Trophoblast cell (in vitro differentiated cells and primary cell): ENCODE measurements around the gene KDM4C.

Experiments used
- DNase-seq, 2 donors: peaks; one replicate each; pipeline ENCODE4 v3.0.0-alpha.2; 2016
- H2AFZ ChIP-seq: 2 replicates; pipeline ENCODE4 v1.6.1; 2013; ENCODE audit warnings: low read length, moderate library complexity, mild to moderate bottlenecking; ENCODE audit not compliant: insufficient read depth, poor library complexity
- H2AK5ac ChIP-seq: 2 replicates; pipeline ENCODE4 v1.6.1; 2013; ENCODE audit warnings: mild to moderate bottlenecking, low read length
- H2BK120ac ChIP-seq: 2 replicates; pipeline ENCODE4 v1.6.1; 2013; ENCODE audit warnings: low read length, mild to moderate bottlenecking, moderate library complexity; ENCODE audit not compliant: insufficient read depth, poor library complexity
- H2BK12ac ChIP-seq: 2 replicates; pipeline ENCODE4 v1.6.1; 2013; ENCODE audit warnings: mild to moderate bottlenecking, low read length, moderate library complexity
- H2BK5ac ChIP-seq: 2 replicates; pipeline ENCODE4 v1.6.1; 2013; ENCODE audit warnings: low read length, low read depth, moderate library complexity, mild to moderate bottlenecking; ENCODE audit not compliant: poor library complexity
- H3K14ac ChIP-seq: 2 replicates; pipeline ENCODE4 v1.6.1; 2013; ENCODE audit warnings: mild to moderate bottlenecking, low read length
- H3K18ac ChIP-seq: 2 replicates; pipeline ENCODE4 v1.6.1; 2013; ENCODE audit warnings: mild to moderate bottlenecking, low read length
- H3K23ac ChIP-seq: 2 replicates; pipeline ENCODE4 v1.6.1; 2013; ENCODE audit warnings: low read length
- H3K27ac ChIP-seq: 2 replicates; pipeline ENCODE4 v1.5.1; 2013; ENCODE audit warnings: low read depth, mild to moderate bottlenecking, inconsistent platforms, low read length, moderate library complexity
- H3K27me3 ChIP-seq: 2 replicates; pipeline ENCODE4 v1.6.1; 2013; ENCODE audit warnings: inconsistent platforms, mild to moderate bottlenecking, low read length, moderate library complexity; ENCODE audit not compliant: insufficient read depth
- H3K36me3 ChIP-seq, 2 experiments: 1 replicate in 1 of 2; 2 replicates in 1 of 2; pipeline ENCODE4 v1.6.1; 2013; ENCODE audit warnings: low read length in 2 of 2, mild to moderate bottlenecking in 2 of 2, moderate library complexity in 1 of 2; ENCODE audit not compliant: insufficient read depth in 2 of 2, control insufficient read depth in 1 of 2
- H3K4ac ChIP-seq: 2 replicates; pipeline ENCODE4 v1.6.1; 2013; ENCODE audit warnings: low read depth, mild to moderate bottlenecking, low read length, moderate library complexity
- H3K4me1 ChIP-seq, 2 experiments: 1 replicate in 1 of 2; 2 replicates in 1 of 2; pipeline ENCODE4 v1.6.1; 2013; ENCODE audit warnings: low read length in 2 of 2, mild to moderate bottlenecking in 2 of 2, moderate library complexity in 1 of 2; ENCODE audit not compliant: insufficient read depth in 2 of 2, control insufficient read depth in 1 of 2
- H3K4me2 ChIP-seq: 2 replicates; pipeline ENCODE4 v1.6.1; 2013; ENCODE audit warnings: inconsistent platforms, mild to moderate bottlenecking, low read length, moderate library complexity
- H3K4me3 ChIP-seq: 2 replicates; pipeline ENCODE4 v1.5.1; 2013; ENCODE audit warnings: mild to moderate bottlenecking, low read depth, low read length, inconsistent platforms
- H3K79me1 ChIP-seq: one replicate; pipeline ENCODE4 v1.6.1; 2013; ENCODE audit warnings: low read length
- H3K79me2 ChIP-seq: 2 replicates; pipeline ENCODE4 v1.6.1; 2013; ENCODE audit warnings: low read length, mild to moderate bottlenecking; ENCODE audit not compliant: control insufficient read depth, insufficient read depth, poor library complexity
- H3K9ac ChIP-seq: 2 replicates; pipeline ENCODE4 v1.6.1; 2013; ENCODE audit warnings: mild to moderate bottlenecking, low read length
- H3K9me3 ChIP-seq: 2 replicates; pipeline ENCODE4 v1.6.1; 2013; ENCODE audit warnings: low read depth, mild to moderate bottlenecking, control low read depth, inconsistent platforms, low read length; ENCODE audit not compliant: insufficient read depth
- H4K12ac ChIP-seq: 2 replicates; pipeline ENCODE4 v1.6.1; 2013; ENCODE audit warnings: low read depth, mild to moderate bottlenecking, low read length, moderate library complexity
- H4K8ac ChIP-seq: 2 replicates; pipeline ENCODE4 v1.6.1; 2013; ENCODE audit warnings: low read depth, mild to moderate bottlenecking, low read length, moderate library complexity
- H4K91ac ChIP-seq: one replicate; pipeline ENCODE4 v1.6.1; 2013; ENCODE audit warnings: low read depth, mild to moderate bottlenecking, low read length, moderate library complexity
- WGBS: extraction: QIAGEN DNeasy Blood & Tissue Kit; methylation state at CpG from one replicate; pipeline ENCODE4 v1.1.7; 2013; ENCODE audit warnings: missing lambda C conversion rate; ENCODE audit not compliant: insufficient read length, insufficient coverage; ENCODE audit errors: extremely low coverage; 5-methylcytosine and 5-hydroxymethylcytosine counted together

Gene KDM4C

GRCh38 chr9:6763244-6763643 is 5.5 kb downstream of the KDM4C start:
- Histone ChIP-seq H2AFZ (no peak overlapping the region), H2AK5ac (no peak overlapping the region), H3K9ac (no peak overlapping the region), H3K18ac (no peak overlapping the region), H3K4me1 (no peaks in the 10 kb centered on the region), H4K91ac (no peak overlapping the region), H3K23ac (no peak overlapping the region), H3K14ac (no peak overlapping the region), H3K79me1 (peaks cover 1% of the 10 kb centered on the region), H3K4me3 (no peak overlapping the region), H2BK120ac (no peak overlapping the region), H3K4ac (no peak overlapping the region), H3K9me3 (no peaks in the 10 kb centered on the region), H4K12ac (no peak overlapping the region), H2BK12ac (peak overlapping the region; percentile 58), H3K27me3 (no peaks in the 10 kb centered on the region), H2BK5ac (no peak overlapping the region), H3K36me3 (no peaks in the 10 kb centered on the region), H3K79me2 (peaks cover 3% of the 10 kb centered on the region), H3K27ac (no peak overlapping the region), H3K4me2 (no peak overlapping the region), H4K8ac (no peak overlapping the region)
- DNase-seq: no peak

DNA sequence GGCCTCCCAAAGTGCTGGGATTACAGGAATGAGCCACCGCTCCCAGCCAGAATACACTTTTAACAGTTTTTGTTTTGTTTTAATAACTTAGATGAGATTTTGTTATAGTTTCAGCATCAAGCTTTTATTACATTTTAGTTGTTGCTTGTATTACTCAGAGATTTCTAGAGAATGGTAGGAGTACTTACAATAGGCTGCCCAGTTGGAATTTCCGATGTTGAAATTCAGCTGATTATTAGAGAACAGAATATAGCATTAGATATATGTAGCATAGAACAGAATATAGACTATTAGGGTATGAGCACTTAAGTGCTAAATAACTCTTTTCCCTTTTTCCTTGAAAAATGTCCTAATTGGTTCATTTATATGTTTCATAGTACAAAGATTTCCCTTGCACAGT is 6.2 kb downstream of the KDM4C start:
- H2AK5ac ChIP-seq: no peak overlapping the region
- no peak overlapping the region for H3K4ac ChIP-seq
- no peak overlapping the region for H3K4me2 ChIP-seq
- H3K36me3 ChIP-seq: no peaks in the 10 kb centered on the region
- no peaks in the 10 kb centered on the region for H3K9me3 ChIP-seq
- H3K27me3 ChIP-seq: no peaks in the 10 kb centered on the region
- H3K27ac ChIP-seq: no peak overlapping the region
- no peaks in the 10 kb centered on the region for H3K4me1 ChIP-seq
- no peak overlapping the region for H2BK5ac ChIP-seq
- no peaks in the 10 kb centered on the region for H3K79me1 ChIP-seq
- no peak overlapping the region for H4K91ac ChIP-seq
- no peak overlapping the region for H2AFZ ChIP-seq
- H3K14ac ChIP-seq: no peak overlapping the region
- no peak overlapping the region for H3K4me3 ChIP-seq
- no peak overlapping the region for H3K23ac ChIP-seq
- H4K12ac ChIP-seq: no peak overlapping the region
- no peak overlapping the region for H3K18ac ChIP-seq
- H4K8ac ChIP-seq: no peak overlapping the region
- no peak for DNase-seq
- no peak overlapping the region for H2BK12ac ChIP-seq
- H2BK120ac ChIP-seq: no peak overlapping the region
- H3K9ac ChIP-seq: no peak overlapping the region
- no CpG with 5 or more reads among the region's 2 CpGs for WGBS
- no peaks in the 10 kb centered on the region for H3K79me2 ChIP-seq

DNA sequence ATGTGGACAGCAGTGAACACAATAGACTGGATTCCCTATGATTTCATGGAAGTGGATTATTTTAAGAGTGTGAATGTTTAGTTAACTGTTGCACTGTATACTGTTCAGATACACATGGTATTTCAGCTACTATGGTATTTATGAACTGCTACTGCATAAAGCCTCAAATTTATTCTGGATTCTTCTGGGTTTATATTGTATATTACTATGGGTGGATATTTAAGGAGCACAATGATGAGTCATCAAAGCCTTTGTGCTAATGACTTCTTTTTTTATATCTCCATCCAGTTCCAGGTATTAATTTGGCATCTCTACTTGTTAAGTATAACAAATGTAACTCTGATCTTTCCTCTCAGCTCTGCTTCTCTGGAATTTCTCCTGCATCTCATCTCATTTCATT is 6.8 kb downstream of the KDM4C start:
- H3K14ac ChIP-seq: no peak overlapping the region
- no peak overlapping the region for H4K8ac ChIP-seq
- no peak overlapping the region for H2BK120ac ChIP-seq
- H3K79me1 ChIP-seq: no peaks in the 10 kb centered on the region
- no peak overlapping the region for H2AFZ ChIP-seq
- H2BK12ac ChIP-seq: no peak overlapping the region
- no peak overlapping the region for H3K4me3 ChIP-seq
- no peaks in the 10 kb centered on the region for H3K9me3 ChIP-seq
- no peak overlapping the region for H2AK5ac ChIP-seq
- no peak overlapping the region for H4K91ac ChIP-seq
- no peak overlapping the region for H2BK5ac ChIP-seq
- H3K18ac ChIP-seq: no peak overlapping the region
- H3K79me2 ChIP-seq: no peaks in the 10 kb centered on the region
- no peak overlapping the region for H3K23ac ChIP-seq
- DNase-seq: no peak
- H3K4me2 ChIP-seq: no peak overlapping the region
- no peak overlapping the region for H3K4ac ChIP-seq
- H3K27me3 ChIP-seq: no peaks in the 10 kb centered on the region
- H3K27ac ChIP-seq: no peak overlapping the region
- no peaks in the 10 kb centered on the region for H3K36me3 ChIP-seq
- no peak overlapping the region for H3K9ac ChIP-seq
- H4K12ac ChIP-seq: no peak overlapping the region
- no peaks in the 10 kb centered on the region for H3K4me1 ChIP-seq

GRCh38 chr9:6764950-6765349 is 7.2 kb downstream of the KDM4C start:
- no CpG with 5 or more reads among the region's 1 CpG for WGBS
- H3K27ac ChIP-seq: no peak overlapping the region

GRCh38 chr9:6765396-6765795 is 7.6 kb downstream of the KDM4C start:
- Histone ChIP-seq H3K79me2 (no peaks in the 10 kb centered on the region), H3K18ac (no peak overlapping the region), H3K4me3 (no peak overlapping the region), H2AFZ (no peak overlapping the region), H3K23ac (no peak overlapping the region), H4K91ac (no peak overlapping the region), H2AK5ac (no peak overlapping the region), H3K27ac (no peak overlapping the region), H2BK5ac (no peak overlapping the region), H3K27me3 (no peaks in the 10 kb centered on the region), H3K4me1 (no peaks in the 10 kb centered on the region), H3K9me3 (no peaks in the 10 kb centered on the region), H4K8ac (no peak overlapping the region), H3K36me3 (no peaks in the 10 kb centered on the region), H3K4ac (no peak overlapping the region), H3K79me1 (no peaks in the 10 kb centered on the region), H3K9ac (no peak overlapping the region), H2BK12ac (no peak overlapping the region), H4K12ac (no peak overlapping the region), H2BK120ac (no peak overlapping the region), H3K4me2 (no peak overlapping the region), H3K14ac (no peak overlapping the region)
- no peak for DNase-seq
- no CpG with 5 or more reads among the region's 3 CpGs for WGBS

More at GRCh38 chr9:6764950-6765349, 7.2 kb downstream of the KDM4C start:
- no peak overlapping the region for H2AFZ ChIP-seq
- no peaks in the 10 kb centered on the region for H3K36me3 ChIP-seq
- no peak overlapping the region for H3K4me2 ChIP-seq
- H3K23ac ChIP-seq: no peak overlapping the region
- H3K79me1 ChIP-seq: no peaks in the 10 kb centered on the region
- H3K27me3 ChIP-seq: no peaks in the 10 kb centered on the region
- no peak overlapping the region for H2BK120ac ChIP-seq
- H3K4me3 ChIP-seq: no peak overlapping the region
- H3K18ac ChIP-seq: no peak overlapping the region
- H4K8ac ChIP-seq: no peak overlapping the region
- H4K12ac ChIP-seq: no peak overlapping the region
- H3K4ac ChIP-seq: no peak overlapping the region
- DNase-seq: peak in 1 of 2 donors; percentile 32
- H2BK5ac ChIP-seq: no peak overlapping the region
- H3K9me3 ChIP-seq: no peaks in the 10 kb centered on the region
- no peak overlapping the region for H2BK12ac ChIP-seq
- no peak overlapping the region for H4K91ac ChIP-seq
- no peaks in the 10 kb centered on the region for H3K4me1 ChIP-seq
- no peak overlapping the region for H3K9ac ChIP-seq
- no peaks in the 10 kb centered on the region for H3K79me2 ChIP-seq
- no peak overlapping the region for H2AK5ac ChIP-seq
- H3K14ac ChIP-seq: no peak overlapping the region
